Stimulated activated CD4-positive, alpha-beta T cell treated with anti-CD3 and anti-CD28 coated beads, Interleukin-12 subunit alpha, Interleukin-12 subunit beta, amount 100 ng/mL, for 24 hours (primary cell): Measurements from ENCODE around the gene P2RY13.

ENCODE experiments used
- DNase-seq, 2 experiments: peaks; one replicate each; pipeline ENCODE4 v3.0.0-alpha.2; 2020; ENCODE audit warnings: low read depth in 2 of 2

The P2RY13 gene

DNA sequence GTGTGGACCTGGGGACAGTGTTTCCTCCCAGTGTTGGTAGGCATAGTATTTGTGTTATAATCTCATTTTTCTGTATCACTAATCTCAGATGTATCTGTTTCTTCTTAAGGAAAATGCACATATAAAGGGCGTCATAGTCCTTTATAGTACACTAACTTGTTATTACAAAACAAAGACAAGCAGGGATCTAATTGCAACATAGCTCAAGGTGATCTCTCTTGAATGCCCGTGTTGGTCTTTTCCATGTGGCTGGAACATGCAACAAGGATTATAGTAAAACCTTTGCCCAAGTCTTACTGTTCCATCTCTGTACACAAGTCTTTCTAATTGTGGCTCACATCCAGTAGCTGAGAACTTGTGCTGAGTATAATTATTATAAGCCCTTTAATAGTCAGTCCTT is 9.2 kb downstream of the P2RY13 start:
- DNase-seq = no peak

- DNase-seq = no peak
Observed at GRCh38 chr3:151319628-151320027, 9.7 kb downstream of the P2RY13 start.

- no peak for DNase-seq
Observed at GRCh38 chr3:151318991-151319390, 10.4 kb downstream of the P2RY13 start.

DNA sequence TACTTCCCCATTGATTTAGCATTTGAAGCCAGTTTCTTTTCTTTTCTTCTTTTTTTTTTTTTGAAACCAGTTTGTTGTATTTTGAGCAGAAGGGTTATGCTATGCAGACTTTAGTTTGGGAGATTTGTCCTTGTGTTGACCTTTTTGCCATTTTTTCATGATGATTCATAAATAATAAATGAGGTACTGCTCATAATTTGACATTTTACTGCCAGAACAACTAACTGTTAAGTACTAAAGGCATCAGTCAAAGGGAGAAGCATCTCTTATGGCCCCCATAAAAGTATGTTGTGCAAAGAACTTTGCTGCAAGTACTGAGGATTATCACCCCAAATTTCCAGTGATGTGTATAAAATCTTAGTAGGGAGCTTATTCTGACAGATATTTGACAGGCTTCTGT is 11.0 kb downstream of the P2RY13 start:
- DNase-seq = no peak

- peak in 1 of 2 experiments; percentile 20 for DNase-seq
Observed at GRCh38 chr3:151316267-151316991, 12.9 kb downstream of the P2RY13 start, which contains the start of gene GPR87. Gene GPR87, minus strand, starts transcription at chr3:151316820. Its CDS starts 16,720 bp downstream, at chr3:151300100.

DNA sequence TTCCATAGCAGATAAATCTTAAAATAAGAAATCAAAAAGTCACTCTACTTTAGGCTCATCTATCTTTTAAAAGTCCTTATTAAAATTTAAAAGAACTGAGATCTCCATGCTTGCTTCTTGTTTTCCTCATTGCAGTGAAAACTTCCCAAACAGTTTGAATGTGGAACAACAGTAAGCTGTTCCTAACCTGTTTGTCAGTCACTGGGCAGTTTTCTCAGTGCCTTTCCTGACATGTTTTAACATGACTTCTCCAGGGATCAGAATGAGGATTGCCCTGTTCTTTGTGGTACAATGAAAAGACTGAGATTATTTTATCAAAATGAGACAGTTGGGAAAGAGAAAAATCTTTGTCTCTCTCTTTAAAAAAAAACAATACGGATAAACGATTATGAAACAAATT is 13.5 kb downstream of the P2RY13 start:
- DNase-seq = no peak

- DNase-seq = no peak
Observed at GRCh38 chr3:151315136-151315535, 14.2 kb downstream of the P2RY13 start.

- DNase-seq = no peak
Observed at GRCh38 chr3:151314593-151314992, 14.8 kb downstream of the P2RY13 start.

GRCh38 chr3:151314137-151314536 is 15.2 kb downstream of the P2RY13 start:
- no peak for DNase-seq

DNA sequence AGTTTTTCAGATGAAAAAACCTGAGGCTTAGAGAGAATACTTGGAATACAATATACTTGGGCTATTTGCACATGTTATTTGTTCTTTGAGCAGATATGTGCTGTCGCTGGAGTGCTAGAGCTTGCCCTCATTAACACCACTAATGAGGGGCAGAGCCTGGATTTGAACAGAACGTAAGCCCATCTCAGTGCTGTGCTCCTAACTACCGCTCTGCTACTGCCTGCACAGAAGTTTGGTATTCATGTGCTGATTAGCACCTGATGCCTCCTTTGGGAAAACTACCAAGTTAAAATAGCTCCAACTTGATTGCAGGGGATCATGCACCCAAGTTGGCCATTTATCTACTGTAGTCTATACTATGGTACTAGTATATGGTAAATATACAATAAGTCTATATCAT is 16.4 kb downstream of the P2RY13 start:
- DNase-seq = no peak

GRCh38 chr3:151309566-151309965 is 19.8 kb downstream of the P2RY13 start:
- no peak for DNase-seq

DNA sequence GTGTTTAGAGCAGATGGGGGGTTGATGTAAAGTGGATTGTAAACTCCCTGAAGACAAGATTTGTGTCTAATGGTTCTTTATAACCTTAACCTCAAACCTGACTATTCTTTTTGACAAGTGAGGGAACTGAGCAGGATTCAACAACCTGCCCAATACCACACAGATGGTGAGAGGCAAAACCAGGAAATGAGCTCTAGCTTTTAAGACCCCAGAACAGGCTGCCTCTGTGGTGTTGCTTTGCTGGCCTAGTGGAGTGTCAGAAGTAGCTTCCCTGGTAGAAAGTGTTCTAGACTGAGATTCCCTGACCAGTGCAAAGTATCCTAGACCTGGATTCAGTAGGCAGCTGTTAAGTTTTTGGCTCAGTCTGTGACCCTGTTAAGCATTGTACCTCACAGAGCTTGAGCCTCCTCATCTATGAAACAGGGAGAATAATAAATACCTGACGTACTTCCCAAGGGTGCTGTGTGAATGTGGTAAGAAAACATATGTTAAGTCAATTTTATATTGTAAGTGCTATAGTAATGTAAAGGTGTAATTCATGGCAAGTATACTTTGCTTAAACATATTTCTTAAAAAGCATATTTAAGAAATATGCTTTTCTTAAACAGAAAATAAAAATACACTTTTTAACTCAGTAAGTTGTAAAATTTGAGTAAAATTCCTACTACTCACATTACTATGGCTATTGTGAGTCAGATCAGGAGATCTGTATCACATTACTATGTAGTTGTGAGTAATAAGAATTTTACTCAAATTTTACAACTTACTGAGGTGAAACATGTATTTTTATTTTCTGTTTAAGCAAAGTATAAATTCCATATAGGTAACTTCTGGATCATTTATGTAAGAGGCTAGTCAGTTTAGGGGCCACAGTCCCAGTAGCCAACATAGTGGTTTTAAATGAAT is 21.5 kb downstream of the P2RY13 start:
- DNase-seq = no peak

- DNase-seq = no peak
Observed at GRCh38 chr3:151307131-151307530, 22.2 kb downstream of the P2RY13 start.

- DNase-seq = no peak
Observed at GRCh38 chr3:151306168-151306810, 23.1 kb downstream of the P2RY13 start.

- no peak for DNase-seq
Observed at GRCh38 chr3:151305775-151306151, 23.6 kb downstream of the P2RY13 start.

- DNase-seq = peak in 1 of 2 experiments; percentile 15
Observed at GRCh38 chr3:151305060-151305774, 24.1 kb downstream of the P2RY13 start.

DNA sequence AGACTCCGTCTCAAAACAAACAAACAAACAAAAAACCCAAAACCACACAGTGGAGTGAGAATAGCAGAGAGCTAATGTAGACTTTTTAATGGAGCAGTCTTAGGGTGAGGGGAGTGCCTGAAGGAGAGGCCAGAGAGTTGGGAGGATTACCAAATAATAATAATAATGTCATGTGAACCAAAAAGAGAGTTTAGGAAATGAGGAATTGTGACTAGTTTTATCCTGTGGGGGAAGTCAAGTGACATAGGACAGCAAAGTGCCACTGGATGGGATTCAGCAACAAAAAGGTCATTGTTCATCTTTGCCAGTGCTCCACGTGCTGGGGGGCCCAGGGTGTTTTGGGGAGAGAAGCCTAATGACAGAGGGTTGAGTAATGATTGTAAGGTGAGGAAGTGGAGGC is 25.6 kb downstream of the P2RY13 start:
- no peak for DNase-seq

DNA sequence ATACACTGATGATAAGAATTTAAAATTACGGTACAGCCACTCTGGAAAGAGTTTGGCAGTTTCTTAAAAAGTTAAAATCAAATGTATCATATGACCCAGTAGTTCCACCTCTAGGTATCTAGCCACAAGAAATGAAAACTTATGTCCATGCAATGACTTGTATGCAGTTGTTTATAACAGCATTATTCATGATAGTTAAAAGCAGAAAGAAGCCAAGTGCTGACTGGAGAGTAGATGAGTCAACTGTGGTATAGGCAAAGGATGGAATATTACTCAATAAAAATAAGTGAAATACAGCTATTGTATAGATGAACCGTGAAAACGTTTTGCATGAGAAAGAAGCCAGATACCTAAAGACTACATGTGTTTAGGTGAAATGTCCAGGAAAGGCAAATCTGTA is 27.6 kb downstream of the P2RY13 start:
- no peak for DNase-seq

DNA sequence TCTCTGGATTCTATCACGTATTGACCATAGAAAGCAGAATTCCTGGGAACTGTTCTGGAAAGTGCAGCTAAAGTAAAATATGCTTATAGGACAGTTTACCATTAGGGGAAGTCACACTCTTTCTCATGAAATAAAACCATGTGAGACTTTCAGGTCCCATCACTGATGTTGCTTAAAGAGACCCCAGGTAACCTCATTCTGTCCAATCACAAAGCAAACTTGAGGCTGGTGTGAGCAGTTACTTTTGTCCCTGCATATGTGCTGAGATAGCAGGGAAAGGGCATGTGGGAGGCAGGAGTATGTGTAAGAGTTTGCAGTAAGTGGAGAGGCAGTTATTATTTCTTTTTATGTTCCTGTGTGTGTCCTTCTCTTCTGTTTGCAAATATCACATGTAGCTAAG is 28.8 kb downstream of the P2RY13 start:
- no peak for DNase-seq

GRCh38 chr3:151299006-151299405 is 30.3 kb downstream of the P2RY13 start:
- no peak for DNase-seq

GRCh38 chr3:151297429-151297828 is 31.9 kb downstream of the P2RY13 start:
- DNase-seq = no peak

- DNase-seq = no peak
Observed at GRCh38 chr3:151296226-151296625, 33.1 kb downstream of the P2RY13 start.
